HG03457 (cell line): ENCODE data around the gene LOXHD1.

Experiments
- ATAC-seq: cut with Tn5 transposase; IDR thresholded peaks from one replicate; pipeline ENCODE4 v1.9.1; 2021; ENCODE audit warnings: moderate number of reproducible peaks; ENCODE audit not compliant: unreplicated experiment

Gene LOXHD1

DNA sequence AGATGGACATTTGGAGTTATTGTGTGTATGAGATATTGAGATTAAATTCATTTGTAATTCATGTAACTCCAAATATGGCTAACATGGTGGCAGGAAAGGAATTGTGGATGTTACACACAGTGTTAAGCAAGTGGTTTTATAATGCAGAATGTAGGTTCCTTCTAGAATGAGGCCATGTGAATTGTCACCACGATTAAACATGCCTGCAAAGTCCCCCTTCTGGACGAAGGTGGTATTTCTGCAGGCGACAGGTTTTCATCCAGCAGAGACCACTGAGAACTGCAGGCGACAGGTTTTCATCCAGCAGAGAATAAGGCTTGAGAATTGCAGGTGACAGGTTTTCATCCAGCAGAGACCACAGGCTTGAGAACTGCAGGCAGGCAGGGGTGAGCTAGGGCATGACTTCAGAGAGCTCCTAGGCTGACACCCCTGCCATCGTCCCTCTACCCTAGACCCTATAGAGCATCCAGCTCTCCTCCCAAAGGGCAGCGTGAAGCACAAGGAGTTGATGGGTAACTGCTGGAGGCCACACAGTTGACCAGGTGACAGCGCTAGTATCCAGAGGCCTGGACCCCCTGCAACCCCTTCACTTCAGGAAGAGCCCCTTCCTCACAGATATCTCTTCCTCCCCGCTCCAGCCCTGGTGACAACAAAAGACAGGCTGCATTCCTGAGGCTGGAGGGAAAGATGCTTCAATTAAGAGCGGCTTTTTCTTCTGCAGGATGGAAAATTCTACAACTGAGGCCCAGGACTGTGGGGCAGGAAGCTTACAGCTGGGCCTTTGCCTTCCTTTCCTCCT, 175.8 kb downstream of the LOXHD1 start:
- ATAC-seq: no peak

DNA sequence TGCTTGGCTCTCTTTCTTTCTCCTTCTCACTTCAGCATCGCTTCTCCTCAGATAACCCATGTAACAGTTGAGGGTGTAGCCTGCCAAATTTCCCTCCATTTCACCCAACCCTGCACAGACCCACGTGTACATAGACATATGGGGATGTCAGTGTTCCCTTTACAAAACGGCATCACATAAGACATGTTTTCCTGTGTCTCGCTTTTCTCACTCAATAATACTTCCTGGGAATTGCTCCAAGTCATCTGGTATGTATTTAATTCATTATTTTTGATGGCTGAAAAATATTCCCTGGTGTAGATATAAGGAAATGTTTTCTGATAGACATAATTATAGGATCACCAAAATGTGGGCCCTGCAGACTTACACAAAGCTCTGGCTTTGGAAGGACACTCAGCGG, 176.8 kb downstream of the LOXHD1 start:
- ATAC-seq: no peak

DNA sequence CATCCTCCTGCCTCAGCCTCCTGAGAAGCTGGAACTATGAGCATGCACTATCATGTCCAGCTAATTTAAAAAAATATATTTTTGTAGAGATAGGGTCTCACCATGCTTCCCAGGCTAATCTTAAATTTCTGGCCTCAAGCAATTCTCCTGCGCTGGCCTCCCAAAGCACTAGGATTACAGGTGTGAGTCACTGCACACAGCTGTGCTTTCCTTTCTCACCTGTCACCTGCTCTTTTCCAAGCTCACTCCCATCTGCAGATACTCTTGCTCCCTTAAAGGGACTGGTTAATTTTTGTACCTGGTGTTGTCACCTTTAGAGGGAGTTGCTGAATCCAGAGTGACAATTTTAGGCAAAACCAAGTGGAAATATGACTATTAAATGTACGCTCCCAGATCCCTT, 178.2 kb downstream of the LOXHD1 start:
- no peak for ATAC-seq

DNA sequence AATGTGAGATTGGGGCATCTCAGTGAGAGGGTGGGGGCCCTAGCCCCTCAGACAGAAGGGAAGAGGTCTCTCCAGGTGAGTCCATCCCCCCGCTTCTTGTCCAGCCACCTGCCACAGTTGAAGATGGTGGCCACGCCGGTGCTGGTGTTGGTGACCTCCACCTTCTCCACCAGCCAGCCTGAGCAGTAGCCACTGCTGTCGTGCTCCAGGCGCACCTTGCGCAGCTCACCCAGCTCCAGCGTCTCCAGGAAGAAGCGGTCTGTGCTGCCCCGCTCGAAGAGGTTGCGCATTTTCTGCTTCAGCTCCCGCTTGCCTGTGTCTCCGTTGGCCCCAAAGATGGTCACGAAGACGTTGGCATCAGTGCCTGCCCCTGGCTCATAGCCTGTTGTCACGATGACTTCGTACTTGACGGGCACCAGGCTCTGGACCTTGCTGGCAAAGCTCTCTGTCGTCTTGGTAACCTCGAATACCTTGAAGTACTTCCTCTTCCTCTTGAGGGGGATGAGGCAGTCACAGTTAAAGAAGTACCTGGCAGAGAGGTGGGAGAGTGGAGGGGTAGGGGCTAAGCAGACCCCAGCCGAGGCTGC, 179.5 kb downstream of the LOXHD1 start:
- no peak for ATAC-seq

DNA sequence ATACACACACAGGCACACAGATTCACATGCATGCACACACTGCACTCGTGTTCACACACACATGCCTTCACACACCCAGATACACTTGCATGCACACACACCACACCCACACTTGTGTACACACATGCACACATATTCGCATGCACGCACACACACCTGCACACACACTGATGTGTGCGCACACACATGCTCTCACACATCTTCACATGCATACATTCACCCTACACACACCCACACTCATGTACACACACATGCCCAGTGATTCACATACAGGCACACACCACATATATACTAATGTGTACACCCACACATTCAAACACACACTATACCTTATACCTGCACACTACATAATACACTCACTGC, 181.6 kb downstream of the LOXHD1 start:
- ATAC-seq: no peak

DNA sequence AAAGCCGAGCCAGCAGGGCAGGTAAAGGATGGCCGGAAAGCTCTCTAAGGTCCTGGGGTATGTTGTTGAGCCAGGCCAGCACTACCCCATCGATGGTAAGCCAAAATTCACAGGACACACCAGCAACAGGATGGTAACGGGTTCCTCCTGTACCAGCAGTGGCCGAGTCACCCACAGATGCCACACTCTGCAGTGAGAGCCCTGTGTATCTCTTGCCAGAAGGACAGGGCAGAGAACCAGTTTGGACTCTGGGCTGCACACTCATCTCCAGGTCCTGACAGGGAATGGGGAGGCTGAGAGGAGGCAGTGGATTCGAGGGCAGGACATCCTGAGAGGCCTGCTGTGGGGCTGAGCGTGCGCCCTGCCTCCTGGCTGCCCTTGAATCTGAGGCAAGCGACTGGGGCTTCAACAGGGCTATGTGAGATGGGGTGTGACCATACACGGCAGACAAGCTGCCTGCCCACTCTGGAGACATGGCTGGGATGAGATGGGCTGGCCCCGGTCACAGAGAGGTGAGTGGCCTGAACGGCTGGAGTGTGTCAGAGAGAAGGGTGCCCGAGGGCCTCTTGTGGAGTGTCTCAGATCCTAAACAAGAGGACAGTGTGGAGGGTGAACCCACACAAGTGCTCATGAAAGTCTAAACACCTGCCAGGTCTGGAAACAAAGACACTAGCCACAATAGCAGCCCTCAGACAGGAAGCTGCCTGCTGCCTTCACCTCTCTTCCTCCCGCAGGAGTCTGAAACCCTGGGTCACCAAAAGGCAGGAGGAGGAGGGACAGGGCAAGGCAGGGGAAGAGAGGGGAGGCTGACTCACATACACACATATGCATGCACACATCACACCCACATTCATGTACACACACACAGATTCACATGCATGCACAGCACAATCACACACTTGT, 182.3 kb downstream of the LOXHD1 start:
- no peak for ATAC-seq

DNA sequence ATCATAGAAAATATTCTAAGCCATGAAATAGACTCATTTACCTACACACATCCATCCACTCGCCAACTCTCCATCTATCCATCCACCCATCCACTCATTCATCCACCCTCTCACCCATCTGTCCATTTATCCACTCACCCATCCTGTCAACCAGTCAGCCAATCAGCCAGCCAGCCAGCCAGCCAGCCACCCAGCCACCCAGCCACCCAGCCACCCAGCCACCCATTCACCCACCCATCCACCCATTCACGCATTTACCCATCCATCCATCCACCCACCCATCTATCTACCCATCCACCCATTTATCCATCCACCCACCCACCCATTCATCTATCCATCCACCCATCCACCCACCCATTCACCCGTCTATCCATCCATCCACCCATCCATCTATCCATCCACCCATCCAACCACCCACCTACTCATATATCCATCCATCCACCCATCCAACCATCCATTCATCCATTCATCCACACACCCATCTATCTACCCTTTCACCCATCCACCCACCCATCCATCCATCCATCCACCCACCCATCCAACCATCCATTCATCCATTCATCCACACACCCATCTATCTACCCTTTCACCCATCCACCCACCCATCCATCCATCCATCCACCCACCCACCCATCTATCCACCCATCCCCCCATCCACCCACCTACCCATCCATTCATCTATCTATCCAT, 185.1 kb downstream of the LOXHD1 start:
- no peak for ATAC-seq

DNA sequence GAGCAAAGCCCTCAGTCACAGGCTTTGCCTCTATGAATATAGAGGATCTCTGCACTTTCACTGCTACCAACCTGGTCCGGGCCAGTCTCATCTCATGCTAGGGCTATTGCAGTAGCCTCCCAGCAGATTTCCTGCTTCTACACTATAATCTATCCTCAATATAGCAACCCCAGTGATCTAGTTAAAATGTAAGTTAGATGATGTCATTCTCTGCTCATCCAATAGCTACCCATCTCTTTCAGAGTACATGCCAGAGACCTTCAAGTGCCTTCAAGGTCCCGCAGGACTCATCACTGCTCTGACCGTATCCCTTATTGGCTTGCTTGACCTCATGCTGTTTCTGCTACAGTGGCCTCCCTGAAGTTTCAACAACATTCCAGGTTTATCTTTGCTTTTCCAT, 186.3 kb downstream of the LOXHD1 start:
- no peak for ATAC-seq

DNA sequence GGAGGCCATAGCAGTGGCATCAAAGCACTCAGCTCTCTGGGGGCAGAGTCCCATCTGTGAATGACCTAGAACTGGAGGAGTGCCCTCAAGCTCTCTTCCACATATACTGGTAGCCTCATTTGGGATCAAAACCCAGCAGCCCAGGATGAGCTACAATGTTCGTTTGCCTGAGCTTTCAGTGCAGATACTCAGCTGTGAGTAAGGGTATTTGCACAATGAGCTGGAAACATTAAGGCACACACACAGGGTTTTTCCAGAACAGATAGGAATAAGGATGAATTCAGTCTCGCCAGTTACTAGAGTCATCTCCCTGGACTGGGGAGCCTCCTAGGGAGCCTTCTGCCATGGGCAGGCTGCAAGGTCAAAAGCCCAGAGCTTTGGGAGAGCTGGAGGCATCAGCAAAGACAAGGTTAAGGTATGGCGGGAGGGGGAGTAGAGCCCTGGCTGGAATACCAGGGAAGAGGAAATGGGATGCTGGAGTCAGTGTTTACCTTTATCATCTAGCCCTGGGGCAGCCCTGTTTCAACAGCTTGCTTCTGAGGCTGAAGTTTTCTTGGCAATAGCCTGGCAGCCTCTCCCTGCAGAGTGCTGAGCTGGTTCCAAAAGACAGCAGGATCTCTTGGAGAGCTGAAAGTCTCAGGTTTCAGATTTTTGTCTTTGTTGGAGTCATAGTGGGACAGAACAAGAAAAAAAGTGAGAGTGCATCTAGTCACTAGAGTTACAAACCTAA, 187.7 kb downstream of the LOXHD1 start:
- ATAC-seq: no peak

DNA sequence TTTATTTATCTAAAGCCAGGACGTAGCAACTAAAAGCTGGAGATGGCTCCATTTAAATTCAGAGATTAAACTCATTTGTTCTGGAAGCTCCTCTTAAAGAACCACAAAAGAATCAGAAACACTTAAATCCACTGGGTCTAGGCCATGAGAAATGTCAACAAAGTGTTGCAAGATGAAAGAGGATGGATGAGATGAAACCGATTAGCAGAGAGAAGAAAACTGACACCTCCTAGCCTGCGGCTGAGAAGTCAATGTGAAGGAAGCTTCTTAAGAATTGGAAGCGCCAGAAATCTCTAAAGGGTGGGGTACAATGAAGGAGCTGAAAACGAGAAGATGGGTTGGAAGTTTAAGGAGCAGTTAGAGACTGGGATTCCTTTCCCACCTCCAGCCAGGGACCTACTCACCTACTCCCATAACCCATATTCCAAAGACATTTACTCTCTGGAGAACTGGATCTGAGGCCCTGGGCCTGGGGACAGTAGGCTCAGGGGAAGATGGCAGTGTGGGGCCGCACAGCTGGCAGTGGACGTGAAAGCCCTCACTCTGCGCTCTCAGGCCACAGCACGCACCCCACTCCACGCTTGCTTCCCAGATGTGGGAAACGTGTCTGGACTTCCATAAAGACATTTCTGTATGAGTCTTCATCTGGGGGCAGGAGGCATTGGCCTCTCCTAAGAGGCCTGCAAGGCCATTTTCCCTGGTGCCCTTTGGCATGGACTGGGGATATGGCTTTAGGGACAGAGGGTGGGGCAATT, 188.4 kb downstream of the LOXHD1 start:
- no peak for ATAC-seq

DNA sequence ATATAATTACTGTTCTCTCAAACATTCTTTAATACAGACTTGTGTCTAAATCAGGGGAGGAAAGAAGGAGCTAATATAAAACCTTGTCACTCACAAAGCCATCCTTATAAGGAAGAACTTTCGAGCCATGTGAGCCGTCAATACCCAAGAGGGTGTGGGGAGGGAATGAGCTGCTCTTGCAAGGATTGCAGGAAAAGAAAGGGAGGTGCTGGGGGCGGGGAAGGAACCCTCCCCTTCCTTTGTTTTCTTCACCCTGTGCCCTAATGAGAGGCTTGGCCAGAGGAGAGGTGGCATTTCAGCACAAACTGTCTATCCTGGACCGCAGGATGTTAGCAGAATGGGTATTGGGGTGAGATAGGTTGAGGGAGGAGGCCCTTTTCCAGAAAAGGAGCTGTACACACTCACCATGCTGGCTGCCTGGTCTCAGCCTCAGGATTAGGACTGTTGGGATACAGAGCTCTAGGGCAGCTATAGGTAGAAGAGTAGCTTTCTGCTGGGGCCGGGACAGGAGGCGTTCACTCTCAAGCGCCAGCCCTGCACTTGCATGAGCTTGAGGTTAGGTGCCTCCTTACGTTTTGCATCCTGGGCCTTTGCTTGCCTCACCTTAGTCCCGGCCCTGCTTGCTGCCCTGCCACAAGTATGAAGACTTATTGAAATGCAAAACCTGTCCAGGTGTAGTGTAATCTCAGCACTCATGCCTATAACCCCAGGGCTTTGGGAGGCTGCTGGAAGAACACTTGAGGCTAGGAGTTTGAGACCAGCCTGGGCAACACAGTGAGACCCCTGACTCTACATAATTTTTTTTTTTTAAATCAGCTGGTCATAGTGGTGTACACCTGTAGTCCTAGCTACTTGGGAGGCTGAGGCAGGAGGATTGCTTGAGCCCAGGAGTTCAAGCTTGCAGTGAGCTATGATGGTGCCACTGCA, 190.5 kb downstream of the LOXHD1 start:
- no peak for ATAC-seq

DNA sequence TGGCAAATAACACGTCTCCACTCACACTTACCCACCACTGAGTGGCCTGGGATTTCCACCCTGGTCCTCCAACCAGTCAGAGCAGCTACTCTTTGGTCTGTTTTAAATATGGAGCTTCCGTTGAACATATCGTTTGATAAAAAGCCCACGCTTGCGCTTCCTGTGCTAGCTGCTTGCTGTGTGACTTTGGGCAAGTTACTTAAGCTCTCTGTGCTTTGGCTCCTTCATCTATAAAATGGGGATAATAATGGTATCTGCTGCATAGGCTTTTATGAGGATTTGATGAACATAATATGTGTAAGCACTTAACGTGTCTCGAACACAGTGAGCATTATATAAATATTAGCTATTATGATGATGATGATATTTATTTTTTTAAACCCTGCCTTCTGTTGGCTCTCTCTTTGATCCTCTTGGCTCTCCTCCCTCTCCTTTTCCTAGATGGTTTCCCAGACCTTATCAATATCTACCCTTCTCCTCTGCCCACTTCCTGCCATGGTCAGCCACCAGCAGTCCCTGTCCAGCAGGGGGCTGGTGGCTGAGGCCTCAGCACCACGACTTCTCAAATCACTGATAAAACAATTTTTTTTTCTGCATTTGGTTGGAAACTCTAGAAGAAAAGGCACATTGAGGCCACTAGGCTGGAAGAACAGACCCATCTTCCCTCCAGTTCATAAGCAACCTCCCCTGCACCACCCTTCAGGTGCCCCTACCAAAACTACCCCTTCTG, 191.9 kb downstream of the LOXHD1 start:
- no peak for ATAC-seq

DNA sequence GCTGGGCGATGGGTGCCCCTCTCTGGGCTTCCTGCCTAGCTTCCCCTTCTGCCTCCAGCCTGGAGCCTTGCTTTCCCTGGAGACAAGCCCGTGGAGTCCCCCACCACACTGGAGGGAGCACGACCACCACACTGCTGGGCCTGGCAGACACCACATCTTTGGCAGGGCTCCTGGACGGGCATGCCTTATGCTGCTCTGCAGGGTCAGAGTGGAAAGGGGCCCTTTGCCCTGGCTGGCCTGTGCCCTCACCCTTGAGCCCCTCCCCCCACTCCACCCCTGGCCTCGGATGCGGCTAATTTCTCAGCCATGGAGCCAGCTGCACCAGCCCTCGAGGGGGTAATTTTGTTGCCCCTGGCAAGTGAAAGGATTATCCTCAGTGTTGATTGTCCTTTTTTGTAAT, 194.5 kb downstream of the LOXHD1 start:
- ATAC-seq: no peak

DNA sequence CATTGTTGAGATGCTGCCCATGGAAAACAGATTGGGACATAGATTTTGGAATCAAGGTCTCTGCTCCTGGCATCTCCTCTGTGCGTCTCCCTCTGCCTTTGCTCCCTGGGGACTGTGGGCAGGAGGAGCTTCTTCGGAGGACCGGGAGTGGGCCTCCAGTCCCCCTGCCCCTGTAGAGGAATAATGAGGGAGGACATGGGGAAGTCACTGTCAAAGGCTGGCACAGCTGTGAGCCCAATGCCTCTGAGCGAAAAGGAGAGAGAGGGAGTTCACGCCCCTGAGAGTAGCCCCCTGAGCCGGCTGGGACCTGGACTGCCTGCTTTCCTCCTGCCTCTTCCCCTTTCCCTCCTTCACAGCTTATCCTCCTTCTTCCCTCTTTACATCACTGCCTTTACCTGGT, 195.0 kb downstream of the LOXHD1 start:
- ATAC-seq: no peak

DNA sequence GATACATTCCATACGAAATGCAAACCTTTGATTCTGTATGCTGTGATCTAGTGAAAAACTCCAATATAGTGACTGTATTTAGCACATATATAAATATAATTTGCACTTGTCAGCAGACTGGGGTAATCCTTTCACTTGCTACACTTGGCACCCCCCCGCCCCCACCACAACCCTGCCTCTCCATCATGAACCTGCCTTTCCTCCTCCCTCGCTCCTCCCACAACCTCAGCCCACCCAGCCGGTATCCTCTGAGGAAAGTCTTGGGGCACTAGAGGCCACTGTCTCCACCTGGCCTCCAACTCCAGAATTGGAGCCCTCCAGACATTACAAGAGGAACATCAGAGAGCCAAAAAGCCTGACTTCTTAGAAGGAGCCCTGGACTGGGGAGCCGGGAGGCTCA, 196.3 kb downstream of the LOXHD1 start:
- no peak for ATAC-seq

DNA sequence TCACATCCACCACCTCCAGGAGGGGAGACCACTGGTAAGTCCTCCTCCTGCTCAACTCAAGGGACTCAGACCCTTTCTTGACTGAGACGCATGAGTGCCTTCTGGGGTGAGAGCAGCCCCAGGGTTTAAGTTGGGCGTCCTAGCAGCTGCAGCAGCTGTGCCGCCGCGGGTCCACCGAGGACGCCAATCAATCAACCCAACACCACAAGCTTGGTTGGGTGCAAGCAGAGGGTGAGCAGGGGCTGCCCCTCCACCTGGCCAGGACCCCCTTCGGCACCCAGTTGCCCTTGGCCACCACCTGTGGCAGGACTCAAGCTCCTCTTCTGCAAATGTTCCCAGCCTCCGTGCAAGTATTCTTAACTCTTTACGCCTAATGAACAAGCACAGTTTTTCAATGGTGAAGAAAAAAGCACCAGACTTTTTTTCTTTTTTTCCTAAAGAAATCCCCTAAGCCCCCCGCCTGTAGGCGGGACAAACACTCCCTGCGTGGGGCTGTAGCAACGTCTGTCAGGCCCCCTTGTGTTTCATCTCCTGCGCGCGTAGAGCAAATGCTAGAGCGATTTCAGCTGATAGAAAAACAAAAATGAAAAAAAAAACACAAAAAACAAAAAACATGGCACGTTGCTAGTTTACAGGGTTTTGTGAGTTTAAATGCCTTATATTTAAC, 197.1 kb downstream of the LOXHD1 start:
- no peak for ATAC-seq

DNA sequence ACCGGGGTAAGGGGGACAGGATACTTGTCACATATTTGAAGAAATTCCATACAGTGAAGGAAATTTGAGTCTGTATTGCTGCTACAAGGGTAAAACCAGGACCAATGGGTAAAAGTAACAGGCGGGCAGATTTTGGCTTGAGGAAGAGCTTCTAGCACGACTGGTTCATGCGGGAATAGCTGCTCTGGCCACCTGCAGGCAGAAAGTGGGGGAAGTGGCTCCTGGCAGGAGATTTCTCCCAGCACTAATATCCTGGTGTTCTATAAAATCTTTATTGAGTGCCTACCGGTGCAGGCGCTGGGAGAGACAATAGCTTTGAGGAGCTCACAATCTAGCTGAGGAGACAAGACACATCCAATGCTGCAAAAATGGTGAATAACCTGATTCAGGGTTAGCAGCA, 198.5 kb downstream of the LOXHD1 start:
- no peak for ATAC-seq

DNA sequence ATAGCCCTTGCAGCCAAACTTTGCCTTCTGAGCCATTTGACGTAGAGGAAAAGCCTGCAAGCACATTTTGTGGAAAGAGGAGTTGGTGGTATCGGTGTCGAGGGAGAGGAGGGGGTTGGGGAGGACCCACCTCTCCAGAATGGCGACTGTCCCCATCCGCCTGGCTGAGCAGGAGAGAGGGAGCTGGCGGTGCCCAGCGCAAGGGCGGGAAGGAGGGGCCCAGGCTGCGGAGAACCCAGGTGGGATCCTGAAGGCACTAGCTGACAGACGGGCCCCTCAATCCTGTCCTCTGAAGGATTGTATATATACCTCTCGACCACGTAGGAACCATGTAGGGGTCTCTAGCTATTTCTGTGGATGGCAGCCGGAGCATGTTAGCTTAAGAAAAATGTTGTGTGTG, 200.3 kb downstream of the LOXHD1 start:
- no peak for ATAC-seq
